Measurements from ENCODE around the gene PAM16.

PAM16 gene

GRCh38 chr16:4382795-4383357, 31.8 kb upstream of the PAM16 start:
- H3K4me3 ChIP-seq (ENCODE audit: low read depth, low read length): no peak overlapping the region
- no peak for DNase-seq (ENCODE audit: low read depth, low spot score)
- in situ Hi-C loops (cut with HindIII; ENCODE audit: low sequenced_read_pairs): no loop called here
- no peak for TF ChIP-seq CTCF (IDR thresholded peaks at IDR 0.05; ENCODE audit: low read depth, low read length)

- no peak overlapping the region for H3K4me3 ChIP-seq (ENCODE audit: low read depth, low read length)
- DNase-seq (ENCODE audit: low read depth, low spot score): no peak
- no peak for TF ChIP-seq CTCF (IDR thresholded peaks at IDR 0.05; ENCODE audit: low read depth, low read length)
- in situ Hi-C loops (cut with HindIII; ENCODE audit: low sequenced_read_pairs): no loop called here
Measured at GRCh38 chr16:4381935-4382794, 31.0 kb upstream of the PAM16 start.

- no peak for TF ChIP-seq CTCF (IDR thresholded peaks at IDR 0.05; ENCODE audit: low read depth, low read length)
- in situ Hi-C loops (cut with HindIII; ENCODE audit: low sequenced_read_pairs): no loop called here
- H3K4me3 ChIP-seq (ENCODE audit: low read depth, low read length): no peak overlapping the region
Measured at GRCh38 chr16:4381072-4381934, 30.2 kb upstream of the PAM16 start.

GRCh38 chr16:4380119-4381063, 29.3 kb upstream of the PAM16 start:
- TF ChIP-seq CTCF (IDR thresholded peaks at IDR 0.05; ENCODE audit: low read depth, low read length): no peak
- DNase-seq (ENCODE audit: low read depth, low spot score): no peak
- H3K4me3 ChIP-seq (ENCODE audit: low read depth, low read length): no peak overlapping the region
- in situ Hi-C loops (cut with HindIII; ENCODE audit: low sequenced_read_pairs): no loop called here

More at GRCh38 chr16:4381072-4381934, 30.2 kb upstream of the PAM16 start:
- no peak for DNase-seq (ENCODE audit: low read depth, low spot score)

GRCh38 chr16:4378999-4379690, 28.0 kb upstream of the PAM16 start:
- DNase-seq (ENCODE audit: low read depth, low spot score): no peak
- in situ Hi-C loops (cut with HindIII; ENCODE audit: low sequenced_read_pairs): no loop called here
- no peak overlapping the region for H3K4me3 ChIP-seq (ENCODE audit: low read depth, low read length)
- no peak for TF ChIP-seq CTCF (IDR thresholded peaks at IDR 0.05; ENCODE audit: low read depth, low read length)

Data from astrocyte of the spinal cord (primary cell).